Esophagus muscularis mucosa (tissue), 4 donors: ENCODE measurements around the gene RNASE8. TPM values are rescaled to one million over a fixed set of nuclear protein-coding genes. Genes with fewer than 3 reads are reported as not detected.

Experiments
- DNase-seq: peaks from one replicate; pipeline ENCODE4 v3.0.0-alpha.2; 2017; ENCODE audit errors: extremely low spot score
- H3K27ac ChIP-seq, 4 donors: fragments of 200-600 bp; sonication (generic); replicated peaks in 1 of 4; 1 replicate in 3 of 4; 2 replicates in 1 of 4; pipeline ENCODE4 v1.5.1; 2016 to 2019; ENCODE audit warnings: mild to moderate bottlenecking in 1 of 4
- H3K27me3 ChIP-seq, 4 donors: fragments of 200-600 bp; sonication (generic); one replicate each; pipeline versions ENCODE4 v1.5.1 to v1.6.0; 2016 to 2019
- H3K36me3 ChIP-seq, 4 donors: fragments of 200-600 bp; sonication (generic); one replicate each; pipeline ENCODE4 v1.5.1; 2016 to 2019
- H3K4me1 ChIP-seq, 4 donors: fragments of 200-600 bp; sonication (generic); one replicate each; pipeline ENCODE4 v1.5.1; 2016 to 2019
- H3K4me3 ChIP-seq, 4 donors: fragments of 200-600 bp; sonication (generic); 1 replicate in 2 of 4; 2 replicates in 2 of 4; pipeline ENCODE4 v1.5.1; 2016 to 2019; ENCODE audit warnings: mild to moderate bottlenecking in 4 of 4, moderate library complexity in 1 of 4
- H3K9me3 ChIP-seq, 4 donors: fragments of 200-600 bp; sonication (generic); 1 replicate in 3 of 4; 2 replicates in 1 of 4; pipeline ENCODE4 v1.5.1; 2016 to 2019
- CTCF ChIP-seq, 3 experiments: fragments of 200-600 bp in 2 of 3; fragments of 450-650 bp in 1 of 3; sonication (generic) in 2 of 3; IDR thresholded peaks; one replicate each; pipeline ENCODE4 v1.5.1; 2017 to 2019; ENCODE audit warnings: antibody characterized with exemption in 3 of 3, mild to moderate bottlenecking in 2 of 3, moderate library complexity in 1 of 3
- EP300 ChIP-seq: sonication (generic); formaldehyde crosslinking; IDR thresholded peaks from one replicate; pipeline ENCODE4 v1.6.1; 2017; ENCODE audit warnings: antibody characterized with exemption
- POLR2A ChIP-seq: fragments of 450-650 bp; IDR thresholded peaks from one replicate; pipeline ENCODE4 v1.6.1; 2017; ENCODE audit warnings: antibody characterized with exemption, moderate library complexity, mild to moderate bottlenecking, low read depth
- POLR2AphosphoS5 ChIP-seq, 2 donors: sonication (generic); formaldehyde crosslinking; IDR thresholded peaks; one replicate each; pipeline ENCODE4 v1.6.1; 2017; ENCODE audit warnings: antibody characterized with exemption in 2 of 2
- WGBS: methylation state at CpG from one replicate; pipeline ENCODE4 v1.1.5; 2018; 5-methylcytosine and 5-hydroxymethylcytosine counted together
- intact Hi-C: fragments of 100-400 bp; cut with DNase I; formaldehyde crosslinking; loops from one replicate; pipeline ENCODE4 v1.15.1; 2023
- total RNA-seq, 4 donors: library from RNA; depleted of rRNA; stranded (reverse); fragments of >200 nt; gene quantifications; one replicate each; pipeline versions ENCODE4 v1.1.0 to v1.2.1, GENCODE V29; 2016

Gene RNASE8
- total RNA-seq, 4 donors from 2014 or later, result not detected

GRCh38 chr14:21072031-21072473, 14.4 kb downstream of the RNASE8 start:
- no peak for DNase-seq
- H3K9me3 ChIP-seq, result no peaks in the 10 kb centered on the region
- WGBS, result 22% methylated on average over 4 of the region's 4 CpGs
- intact Hi-C loops, result no loop called here
- H3K4me3 ChIP-seq, result peak overlapping the region; percentile 76 to 86 (median 81)
- no peaks in the 10 kb centered on the region for H3K27me3 ChIP-seq
- TF ChIP-seq POLR2AphosphoS5 (IDR thresholded peaks at IDR 0.05) (no peak), CTCF (IDR thresholded peaks at IDR 0.05) (no peak), EP300 (no peak), POLR2A (no peak)
- H3K27ac ChIP-seq, result peak overlapping the region; percentile 88 to 90 (median 90)
- H3K4me1 ChIP-seq, result peaks cover 33 to 56% (median 50%) of the 10 kb centered on the region in 4 donors
- H3K36me3 ChIP-seq, result peaks cover 11 to 43% (median 40%) of the 10 kb centered on the region in 4 donors

GRCh38 chr14:21072781-21073339, 15.2 kb downstream of the RNASE8 start:
- Histone ChIP-seq H3K27me3 (no peaks in the 10 kb centered on the region), H3K27ac (peak overlapping the region; percentile 88 to 90 (median 90)), H3K4me1 (peaks cover 33 to 56% (median 50%) of the 10 kb centered on the region in 4 donors), H3K9me3 (no peaks in the 10 kb centered on the region), H3K36me3 (peaks cover 11 to 51% (median 48%) of the 10 kb centered on the region in 4 donors), H3K4me3 (no peak overlapping the region)
- WGBS, result 81% methylated on average over 4 of the region's 9 CpGs
- no peak for TF ChIP-seq EP300
- DNase-seq, result no peak
- intact Hi-C loops, result no loop called here

- intact Hi-C loops, result no loop called here
- peaks cover 11 to 62% (median 58%) of the 10 kb centered on the region in 4 donors for H3K36me3 ChIP-seq
- WGBS, result 90% methylated on average over 5 of the region's 9 CpGs
- TF ChIP-seq POLR2AphosphoS5 (IDR thresholded peaks at IDR 0.05) (no peak), EP300 (no peak), POLR2A (no peak), CTCF (IDR thresholded peaks at IDR 0.05) (no peak)
- no peaks in the 10 kb centered on the region for H3K27me3 ChIP-seq
- peaks cover 28 to 48% (median 43%) of the 10 kb centered on the region in 4 donors for H3K4me1 ChIP-seq
- no peak overlapping the region for H3K4me3 ChIP-seq
- H3K9me3 ChIP-seq, result no peaks in the 10 kb centered on the region
- DNase-seq, result no peak
- no peak overlapping the region for H3K27ac ChIP-seq
Measured at GRCh38 chr14:21073921-21074320, 16.3 kb downstream of the RNASE8 start.

GRCh38 chr14:21074398-21075272, 17.0 kb downstream of the RNASE8 start:
- Histone ChIP-seq H3K36me3 (peaks cover 13 to 69% (median 66%) of the 10 kb centered on the region in 4 donors), H3K27ac (peak overlapping the region in 1 of 4 donors; percentile 8), H3K9me3 (no peaks in the 10 kb centered on the region), H3K4me1 (peaks cover 21 to 41% (median 36%) of the 10 kb centered on the region in 4 donors), H3K4me3 (no peak overlapping the region), H3K27me3 (no peaks in the 10 kb centered on the region)
- DNase-seq, result no peak
- TF ChIP-seq POLR2AphosphoS5 (IDR thresholded peaks at IDR 0.05) (no peak), EP300 (no peak), POLR2A (no peak), CTCF (IDR thresholded peaks at IDR 0.05) (no peak)
- 88% methylated on average over 15 of the region's 26 CpGs for WGBS
- intact Hi-C loops, result no loop called here
